NCI-H446 treated with DMSO at 0.1 percent for 48 hours (cell line): ENCODE data around the gene PIK3R3.
A peak's percentile ranks its signal among the peaks of the same experiment; 100 is the strongest.

Experiments
- DNase-seq: peaks from one replicate; lab custom pipeline; 2025; lab: John Stamatoyannopoulos, UW

Gene PIK3R3

DNA sequence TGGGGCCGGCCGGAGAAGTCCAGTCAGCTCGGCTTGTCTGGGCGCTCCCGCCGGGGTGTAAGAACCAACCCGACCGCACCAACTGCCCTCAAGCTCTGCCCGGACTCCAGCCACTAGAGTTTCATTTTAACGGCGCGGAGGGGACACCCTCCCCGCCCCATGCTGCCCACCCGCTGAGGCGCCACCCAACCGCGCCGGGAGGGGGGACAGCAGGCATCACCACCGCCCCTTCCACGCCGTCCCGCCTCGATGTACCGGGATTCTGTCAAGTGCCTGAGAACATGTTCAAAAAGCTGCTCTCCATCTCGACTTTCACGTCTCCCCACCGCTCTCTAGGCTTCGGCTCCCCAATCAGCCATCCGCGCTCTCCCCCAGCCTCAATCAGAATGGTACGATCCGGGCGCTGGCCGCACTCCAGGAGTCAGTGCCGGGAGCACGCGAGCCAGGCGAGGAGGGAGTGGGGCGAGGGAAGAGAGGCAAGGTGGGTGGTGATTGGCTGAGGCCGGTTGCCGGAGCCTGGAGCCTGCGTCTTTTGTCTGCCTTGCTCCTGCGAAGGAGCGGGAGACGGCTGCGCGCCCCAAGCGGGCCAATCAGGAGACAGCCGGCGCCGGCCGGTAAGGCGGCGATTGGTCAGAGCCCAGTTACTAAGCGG lies at the start of gene PIK3R3:
TSS of gene PIK3R3 (minus strand) at position 101 of the 652 bp plus-strand sequence. CDS start 677 bp downstream, outside the sequence.
- peak; percentile 100 for DNase-seq

DNA sequence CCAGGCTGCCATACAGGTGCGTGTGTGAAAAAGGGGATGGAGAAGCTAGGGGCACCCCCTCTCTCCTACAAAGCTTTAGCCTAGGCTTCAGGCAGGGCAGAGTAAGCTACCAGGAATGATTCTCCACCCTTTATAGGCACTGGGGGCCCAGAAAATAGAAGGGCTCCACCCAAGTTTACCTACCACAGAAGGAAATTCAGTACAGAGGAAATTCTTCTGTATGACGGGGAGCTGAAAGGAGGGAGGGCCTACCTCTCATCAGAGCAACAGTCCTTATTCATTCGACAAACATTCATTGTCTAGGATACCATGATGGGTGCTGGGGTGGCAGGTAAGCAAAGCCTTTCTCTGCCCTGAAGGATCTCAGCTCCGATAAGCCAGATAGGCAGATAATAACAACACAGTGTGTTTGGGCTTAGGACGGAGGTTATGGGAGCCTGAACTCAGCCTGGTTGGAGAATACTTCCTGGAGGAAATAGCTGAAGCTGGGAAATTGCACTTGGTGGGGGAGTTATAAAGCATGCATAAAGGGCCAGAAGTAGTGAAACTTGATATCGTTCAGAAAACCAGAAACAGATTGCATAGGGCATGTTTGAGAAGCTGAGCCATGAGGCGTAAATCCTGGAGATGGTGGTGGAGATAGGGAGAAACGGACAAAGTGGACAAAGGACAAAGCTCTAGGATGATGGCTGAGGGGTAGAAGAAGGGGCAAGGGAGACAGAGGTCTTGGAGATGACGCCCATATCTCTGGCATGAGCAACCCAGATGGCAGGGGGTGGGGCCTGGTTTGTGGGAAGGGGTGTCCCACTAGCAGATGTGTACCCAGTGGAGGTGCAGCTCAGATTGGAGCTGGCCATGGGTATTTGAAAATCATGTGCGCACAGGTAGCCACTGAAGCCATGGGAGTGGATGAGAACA lies 49.2 kb upstream of the PIK3R3 start:
- DNase-seq = peak; percentile 20

DNA sequence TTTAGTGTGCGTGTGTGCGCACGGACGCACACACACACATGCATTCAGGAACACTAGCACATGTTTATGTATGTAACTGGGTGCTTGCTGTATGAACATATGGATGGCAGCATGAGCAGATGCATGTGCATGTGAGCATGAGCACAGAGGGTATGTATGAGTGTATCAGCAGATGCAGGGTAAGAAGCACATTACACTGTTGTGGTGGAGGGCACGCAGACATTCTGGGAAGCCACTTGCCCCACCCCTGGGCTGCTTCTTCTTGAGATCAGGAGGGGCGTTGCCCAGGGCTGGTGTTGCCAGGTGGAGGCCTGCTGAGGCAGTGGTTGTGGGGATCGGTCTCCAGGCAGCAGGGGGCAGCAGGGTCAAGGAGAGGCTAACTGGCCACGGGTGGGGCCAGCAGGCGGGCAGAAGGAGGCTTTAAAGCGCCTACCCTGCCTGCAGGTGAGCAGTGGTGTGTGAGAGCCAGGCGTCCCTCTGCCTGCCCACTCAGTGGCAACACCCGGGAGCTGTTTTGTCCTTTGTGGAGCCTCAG lies 47.7 kb upstream of the PIK3R3 start:
- DNase-seq = no peak

DNA sequence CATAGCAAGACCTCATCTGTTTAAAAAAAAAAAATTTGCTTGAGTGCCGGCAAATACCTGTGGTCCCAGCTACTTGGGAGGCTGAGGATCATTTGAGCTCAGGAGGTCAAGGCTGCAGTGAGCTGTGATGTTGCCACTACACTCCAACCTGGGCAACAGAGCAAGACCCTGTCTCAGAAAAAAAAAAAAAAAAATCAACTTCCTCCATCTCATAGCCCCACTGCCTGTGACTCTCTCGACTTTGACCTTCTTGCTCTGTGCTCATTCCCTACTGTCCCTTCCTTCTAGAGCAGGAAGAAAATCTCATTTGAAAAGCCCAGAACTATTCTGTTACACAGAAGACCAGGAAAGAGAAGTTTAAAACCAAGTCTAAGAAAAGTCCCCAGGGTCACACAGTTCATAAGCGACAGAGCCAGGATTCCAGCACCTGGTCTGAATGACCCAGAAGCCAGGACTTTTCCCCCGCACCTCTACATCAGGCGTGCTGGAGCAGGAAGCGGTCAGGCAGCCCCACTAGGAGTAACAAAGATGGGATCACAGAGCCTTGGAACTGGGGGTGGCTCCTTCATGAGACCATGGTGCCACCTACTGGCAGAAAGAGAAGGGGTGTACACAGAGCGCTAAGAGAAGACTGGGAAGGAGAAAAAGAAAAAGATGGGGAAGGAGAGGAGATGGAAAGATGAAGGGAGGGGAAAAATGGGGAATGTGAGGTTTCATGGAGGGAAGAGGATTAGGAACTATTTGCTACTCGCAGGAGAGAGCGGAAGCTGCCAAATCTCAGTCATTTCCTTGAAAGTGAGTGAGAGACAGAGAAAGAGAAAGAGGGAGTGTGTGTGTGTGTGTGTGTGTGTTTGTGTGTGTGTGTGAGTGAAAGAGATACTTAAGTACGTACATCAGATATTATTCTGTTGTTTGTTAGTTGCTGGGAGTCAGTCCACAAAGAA lies 47.0 kb upstream of the PIK3R3 start:
- peak; percentile 78 for DNase-seq

DNA sequence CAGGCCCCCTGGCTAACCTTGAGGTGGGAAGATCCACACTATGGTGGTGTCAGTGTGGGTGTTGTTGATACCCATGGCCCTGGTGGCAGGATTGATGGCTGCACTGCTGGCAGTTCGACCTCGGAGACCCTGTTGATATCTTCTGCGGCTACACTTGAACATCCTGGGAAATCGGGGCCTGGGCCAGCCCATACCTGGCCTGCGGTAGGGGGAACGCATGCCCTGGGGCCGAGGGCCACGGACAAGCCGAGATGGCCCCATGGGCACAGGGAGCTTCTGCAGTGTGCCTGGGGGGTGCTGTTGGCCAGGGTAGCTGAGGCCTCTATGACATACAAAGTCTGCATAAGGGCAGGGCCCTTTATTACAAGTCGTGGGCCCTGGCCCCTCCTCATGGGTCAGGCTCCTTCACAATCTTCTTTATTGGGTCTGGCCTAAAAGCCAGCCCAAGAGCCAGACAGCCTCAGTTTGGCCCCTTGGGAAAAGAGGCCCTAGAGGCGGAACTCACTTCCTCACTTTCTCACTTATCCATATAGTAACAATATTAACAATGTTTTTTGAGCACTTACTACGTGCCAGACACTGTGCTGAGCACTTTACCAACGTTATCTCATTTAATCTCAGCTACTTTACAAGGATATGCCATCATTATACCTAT lies 43.9 kb upstream of the PIK3R3 start, which contains the start of gene P3R3URF:
TSS of gene P3R3URF (minus strand) at position 278 of the 655 bp plus-strand sequence. CDS start at position 261, 17 bp downstream.
- no peak for DNase-seq

DNA sequence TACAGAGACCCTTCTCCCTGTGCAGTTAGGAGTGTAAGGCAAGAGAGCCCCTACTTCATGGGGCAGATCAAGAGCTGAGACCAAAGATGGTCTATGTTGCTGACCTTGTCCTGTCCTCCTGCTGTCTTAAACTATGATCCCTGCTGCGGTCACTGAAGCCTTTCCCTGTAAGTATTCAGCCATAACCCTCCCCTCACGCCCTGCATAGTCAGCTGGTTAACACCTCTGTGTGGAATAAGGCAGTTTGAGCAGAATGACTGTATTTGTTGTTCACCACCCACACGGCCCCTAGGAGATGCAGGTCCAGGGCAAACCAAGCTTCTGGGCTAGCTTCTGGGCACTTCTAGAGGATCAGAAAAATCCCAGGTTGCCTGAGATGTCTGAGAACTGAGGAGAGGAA lies 42.8 kb upstream of the PIK3R3 start:
- DNase-seq = no peak

DNA sequence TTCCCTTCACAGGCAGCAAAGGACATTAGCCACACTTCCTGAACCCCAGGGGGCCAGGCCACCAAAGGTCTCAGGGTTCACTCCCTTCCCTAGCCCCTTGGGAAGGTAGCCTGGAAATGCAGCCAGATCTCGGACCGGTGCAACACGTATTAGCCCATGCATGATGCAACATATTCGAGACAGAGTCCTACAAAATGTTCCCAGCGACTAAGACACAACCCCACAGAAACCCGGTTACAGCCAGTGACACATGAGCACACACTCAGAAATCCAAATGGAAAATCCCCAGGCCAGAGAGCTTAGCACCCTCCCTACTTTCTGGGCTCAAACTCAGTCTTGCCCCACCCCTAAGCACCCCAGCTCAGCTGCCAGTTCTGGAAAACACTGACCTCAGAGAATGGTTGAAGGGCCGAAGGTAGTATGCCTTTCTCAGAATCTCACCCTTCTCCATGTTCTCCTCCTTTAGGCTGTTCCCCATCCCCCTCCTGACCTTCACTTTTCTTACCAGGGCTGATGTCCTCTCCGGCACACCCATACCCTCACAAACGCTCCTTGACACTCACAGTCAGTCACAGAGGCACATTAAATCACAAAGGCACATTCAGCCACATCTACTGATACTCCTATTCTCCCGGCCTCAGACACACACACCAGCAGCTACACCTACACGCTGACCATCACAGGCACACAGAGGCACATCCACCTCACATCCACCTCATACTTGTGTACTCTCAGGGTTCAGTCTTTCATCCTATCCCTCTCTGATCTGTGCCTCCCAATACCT lies 42.2 kb upstream of the PIK3R3 start, which contains the start of gene TSPAN1:
TSS of gene TSPAN1 (plus strand) at position 640 of the 784 bp plus-strand sequence. CDS start 6,021 bp downstream, outside the sequence.
- no peak for DNase-seq

DNA sequence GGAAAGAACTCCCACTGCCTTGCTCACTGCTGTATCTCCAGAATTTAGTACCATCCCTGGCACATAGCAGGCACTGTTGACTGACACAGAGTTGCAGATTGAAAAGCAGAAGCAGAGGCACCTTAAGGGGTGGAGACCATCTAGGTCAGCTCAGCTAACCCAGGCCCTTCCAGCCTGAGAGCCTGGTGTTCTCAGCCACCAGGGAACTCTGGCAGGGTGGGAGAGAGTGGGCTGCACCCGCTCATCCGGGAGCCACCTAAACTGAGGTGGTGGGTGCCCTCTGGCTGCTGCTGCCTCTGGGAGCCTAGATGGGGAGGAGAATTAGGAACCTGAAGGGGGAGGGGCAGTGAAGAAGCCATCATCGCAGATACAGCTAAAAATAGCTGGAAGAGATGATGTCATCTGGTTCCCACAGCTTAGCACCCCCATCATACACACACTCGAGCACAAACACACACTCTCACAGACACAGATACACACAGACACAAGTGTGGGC lies 41.0 kb upstream of the PIK3R3 start:
- DNase-seq = no peak

DNA sequence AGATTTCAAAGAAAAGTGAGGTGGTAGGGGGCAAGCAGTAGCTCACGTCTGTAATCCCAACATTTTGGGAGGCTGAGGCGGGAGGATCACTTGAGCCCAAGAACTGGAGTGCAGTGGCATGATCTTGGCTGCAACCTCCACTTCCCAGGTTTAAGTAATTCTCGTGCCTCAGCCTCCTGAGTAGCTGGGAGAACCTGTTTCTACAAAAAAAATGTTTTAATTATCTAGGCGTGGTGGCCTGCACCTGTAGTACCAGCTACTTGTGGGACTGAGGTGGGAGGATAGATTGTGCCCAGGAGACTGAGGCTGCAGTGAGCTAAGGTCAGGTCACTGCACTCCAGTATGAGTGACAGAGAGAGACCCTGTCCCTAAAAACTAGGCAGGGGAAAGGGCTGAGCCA lies 39.9 kb upstream of the PIK3R3 start:
- no peak for DNase-seq

DNA sequence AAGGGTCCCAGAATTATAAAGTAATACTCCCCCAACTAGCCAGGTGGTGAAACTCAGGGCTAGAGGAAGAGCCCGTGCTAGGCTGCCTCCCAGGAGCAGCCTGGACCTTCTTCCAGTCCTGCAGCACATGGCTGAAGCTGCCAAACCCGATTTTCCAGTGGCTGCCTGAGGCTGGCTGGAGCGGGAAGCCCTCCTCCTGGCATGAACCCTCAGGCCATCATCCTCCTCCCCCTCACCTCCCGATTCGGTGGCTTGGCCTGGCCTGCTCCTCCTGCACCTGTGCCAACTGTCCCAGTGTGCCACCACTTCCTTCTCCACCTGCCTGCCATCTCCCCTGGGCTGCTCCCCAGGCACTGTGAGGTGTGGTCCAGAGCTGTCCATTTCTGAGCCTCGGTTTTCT lies 39.4 kb upstream of the PIK3R3 start:
- DNase-seq = no peak

DNA sequence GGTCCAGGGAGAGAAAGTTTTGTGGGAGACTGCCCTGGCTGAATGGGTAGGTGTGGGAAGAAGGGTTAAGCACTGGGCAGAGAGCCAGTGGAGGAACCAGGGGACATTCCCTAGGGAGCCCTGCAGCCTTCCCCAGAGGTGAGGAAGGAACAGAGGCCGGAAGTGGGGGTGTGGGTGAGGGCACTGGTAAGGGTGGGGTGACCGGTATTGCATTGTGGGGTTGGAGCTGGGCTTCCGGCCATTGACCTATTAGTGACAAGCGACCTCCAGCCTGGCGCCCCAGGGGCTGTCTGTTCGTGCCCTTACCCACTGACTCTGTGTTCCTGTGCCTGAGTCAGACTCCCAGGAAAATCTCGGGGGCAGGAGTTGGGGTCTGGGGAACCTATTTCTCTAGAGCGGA lies 38.9 kb upstream of the PIK3R3 start:
- no peak for DNase-seq

DNA sequence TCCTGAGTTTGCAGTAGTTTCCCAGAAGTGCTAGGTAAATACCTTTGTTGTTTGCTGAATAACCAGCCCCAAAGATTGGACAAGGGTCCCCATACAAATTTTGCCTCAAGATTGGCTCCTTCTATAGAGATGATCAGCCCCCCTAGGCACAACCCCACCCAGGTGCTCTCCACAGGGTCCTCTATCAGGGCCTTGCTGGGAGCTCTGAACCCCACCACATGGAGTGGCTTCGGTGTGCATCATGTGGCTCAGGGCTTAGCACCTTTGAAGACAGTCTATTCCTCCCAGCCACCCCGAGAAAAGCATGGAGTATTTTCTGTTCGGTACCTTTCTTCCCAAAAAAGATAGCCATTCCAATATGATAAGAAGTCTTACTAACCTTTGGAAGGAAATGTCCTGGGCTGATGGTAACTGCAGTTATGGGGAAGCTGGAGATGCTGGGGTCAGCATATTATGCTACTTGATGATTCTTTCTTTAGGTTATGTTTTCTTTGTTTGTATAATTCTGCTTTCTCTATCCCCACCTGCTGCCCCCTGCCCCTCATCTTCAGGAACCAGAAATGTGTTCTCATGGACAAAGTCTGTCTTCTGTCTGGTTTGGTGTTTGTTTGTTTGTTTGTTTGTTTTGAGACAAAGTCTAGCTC lies 37.5 kb upstream of the PIK3R3 start:
- no peak for DNase-seq

DNA sequence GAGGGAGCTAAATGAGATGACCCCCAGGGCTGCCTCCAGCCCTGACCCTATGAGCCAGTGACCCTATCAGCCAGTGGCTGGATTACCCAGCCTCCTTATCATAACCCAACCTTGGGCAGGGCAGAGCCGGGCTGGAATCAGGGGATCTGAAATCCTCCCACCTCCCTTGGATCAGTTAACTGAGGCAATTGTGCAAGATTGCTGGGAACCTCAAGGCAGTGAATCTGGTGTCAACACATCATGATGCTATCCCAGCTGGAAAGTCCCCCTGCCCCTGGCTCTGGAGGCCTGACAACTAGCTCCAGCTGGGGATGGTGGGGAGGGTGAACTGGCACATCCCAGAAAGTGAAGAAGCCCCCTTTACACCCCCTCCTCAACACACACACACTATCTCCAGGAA lies 36.0 kb upstream of the PIK3R3 start:
- no peak for DNase-seq

DNA sequence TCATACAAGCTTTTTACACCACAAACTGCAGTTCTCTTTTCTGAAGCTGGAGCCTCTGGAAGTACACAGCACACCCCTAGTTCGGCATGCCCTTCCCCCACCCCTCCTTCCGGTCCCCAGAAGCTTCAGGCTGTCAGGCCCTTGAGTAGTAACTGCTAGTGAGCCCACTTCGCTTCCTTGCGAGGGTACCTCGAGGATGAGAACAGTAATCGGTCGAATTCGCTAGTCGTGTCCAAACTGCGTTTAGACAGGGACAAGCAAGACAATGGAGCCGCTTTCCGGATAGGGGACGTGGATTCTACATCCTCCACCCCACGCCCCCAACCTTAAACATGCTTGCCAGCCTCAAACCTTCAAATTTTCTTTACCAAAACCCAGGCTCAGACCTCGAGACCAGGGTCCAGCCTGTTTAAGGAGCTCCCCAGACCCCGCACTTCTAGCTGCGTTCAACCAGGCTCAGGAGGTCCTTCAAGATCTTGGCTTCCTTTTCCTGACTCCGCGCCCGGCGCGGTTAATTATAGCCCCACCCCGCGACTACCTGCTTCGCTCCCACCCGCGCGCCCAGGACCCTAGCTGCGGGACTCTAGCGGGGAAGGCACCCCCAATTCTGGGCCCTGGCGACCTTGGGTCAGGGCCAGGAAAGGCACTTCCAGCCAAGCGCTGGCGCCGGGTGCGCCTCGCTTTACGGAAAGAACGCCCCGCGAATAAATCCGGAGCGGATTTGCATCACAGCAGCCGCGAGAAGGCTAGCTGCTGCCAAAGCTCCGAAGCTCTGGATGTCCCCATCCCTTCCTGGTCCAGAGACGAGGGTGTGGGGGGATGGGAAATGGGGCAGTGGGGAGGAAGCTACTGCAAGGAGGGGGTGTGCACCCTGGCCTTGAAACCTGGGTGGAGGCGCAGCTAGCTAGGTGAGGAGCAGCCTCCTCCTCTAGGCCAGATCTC lies 34.4 kb upstream of the PIK3R3 start:
- no peak for DNase-seq

DNA sequence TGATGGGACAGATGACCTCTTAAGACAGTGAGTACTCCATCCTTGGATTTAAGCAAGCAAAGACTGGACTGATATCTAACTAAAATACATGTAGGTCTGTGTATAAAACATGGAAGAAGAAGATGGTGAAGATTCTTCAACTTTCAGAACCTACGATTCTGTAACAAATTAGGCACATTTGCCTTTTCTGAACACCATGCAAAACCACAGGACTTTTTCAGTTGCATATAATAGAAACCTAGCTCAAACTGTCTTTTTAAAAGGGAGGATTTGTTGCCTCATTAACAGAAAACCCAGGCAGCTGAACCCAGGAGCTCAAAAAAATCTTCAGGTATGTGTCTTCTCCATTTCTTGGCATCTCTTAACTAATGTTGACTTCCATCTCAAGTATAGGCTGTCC lies 27.8 kb upstream of the PIK3R3 start:
- no peak for DNase-seq

DNA sequence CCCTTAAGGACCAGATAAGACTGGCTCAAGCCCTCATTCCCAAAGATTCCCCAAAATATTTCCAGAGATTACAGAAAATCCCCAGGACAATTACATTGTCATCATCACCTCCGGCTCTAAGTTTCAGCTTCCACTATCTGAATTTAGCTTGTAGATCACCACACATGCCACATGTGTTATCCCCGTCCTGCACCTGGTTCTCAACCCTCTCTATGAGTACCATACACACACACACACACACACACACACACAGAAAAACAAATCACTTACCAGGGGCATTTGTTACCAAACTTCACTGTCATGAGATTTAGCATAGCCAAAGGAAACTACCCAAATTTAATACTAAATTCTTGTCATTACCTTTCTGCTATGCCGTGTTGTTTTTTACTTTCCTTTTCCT lies 27.1 kb upstream of the PIK3R3 start:
- no peak for DNase-seq

DNA sequence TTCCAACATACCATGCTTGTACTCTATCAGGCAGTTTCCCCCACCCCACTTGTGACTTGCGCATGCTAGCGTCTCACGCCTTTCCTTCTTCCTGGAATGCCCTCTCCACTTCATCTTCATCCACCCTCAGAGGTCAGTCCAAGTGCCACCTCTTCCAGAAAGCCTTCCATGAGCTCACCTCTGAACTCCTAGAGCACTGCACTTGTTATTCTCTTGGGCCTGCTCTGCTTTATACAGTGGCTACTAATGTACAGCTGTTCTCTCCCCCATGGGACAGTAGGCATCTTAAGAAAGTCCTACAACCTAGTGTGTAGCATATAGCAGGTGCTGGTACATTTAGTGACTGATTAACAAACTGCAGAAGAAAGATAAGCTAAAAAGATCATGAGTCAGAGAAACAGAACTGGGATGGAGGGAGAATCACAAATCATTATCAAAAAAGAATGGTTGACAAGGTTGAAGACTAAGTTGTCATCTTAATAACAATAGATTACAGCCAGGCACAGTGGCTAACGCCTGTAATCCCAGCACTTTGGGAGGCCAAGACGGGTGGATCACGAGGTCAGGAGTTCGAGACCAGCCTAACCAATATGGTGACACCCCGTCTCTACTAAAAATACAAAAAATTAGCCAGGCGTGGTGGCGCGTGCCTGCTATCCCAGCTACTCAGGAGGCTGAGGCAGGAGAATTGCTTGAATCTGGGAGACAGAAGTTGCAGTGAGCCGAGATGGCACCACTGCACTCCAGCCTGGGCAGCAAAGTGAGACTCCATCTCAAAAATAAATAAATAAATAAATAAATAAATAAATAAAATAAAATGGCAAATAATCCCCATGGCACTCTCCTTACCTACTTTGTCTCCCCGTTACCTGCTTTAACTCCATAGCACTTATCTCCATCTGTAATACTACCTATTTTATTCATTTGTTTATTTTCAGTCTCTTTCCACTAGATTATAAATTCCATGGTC lies 26.2 kb upstream of the PIK3R3 start:
- no peak for DNase-seq
